ENCODE results near the gene FAM120A.
A peak's percentile ranks its signal among the peaks of the same experiment; 100 is the strongest.
"Not testable (repeated sequence)": the region's sequence is repeated elsewhere in the genome, so short reads cannot be mapped to it uniquely, and the experiment has no call there.

FAM120A gene

GRCh38 chr9:93512170-93512812 is 60.8 kb downstream of the FAM120A start:
- DNase-seq = not testable (repeated sequence)

- no peak for DNase-seq
Measured at GRCh38 chr9:93513606-93514005, 62.1 kb downstream of the FAM120A start.

GRCh38 chr9:93517331-93517730 is 65.8 kb downstream of the FAM120A start:
- no peak for DNase-seq

DNA sequence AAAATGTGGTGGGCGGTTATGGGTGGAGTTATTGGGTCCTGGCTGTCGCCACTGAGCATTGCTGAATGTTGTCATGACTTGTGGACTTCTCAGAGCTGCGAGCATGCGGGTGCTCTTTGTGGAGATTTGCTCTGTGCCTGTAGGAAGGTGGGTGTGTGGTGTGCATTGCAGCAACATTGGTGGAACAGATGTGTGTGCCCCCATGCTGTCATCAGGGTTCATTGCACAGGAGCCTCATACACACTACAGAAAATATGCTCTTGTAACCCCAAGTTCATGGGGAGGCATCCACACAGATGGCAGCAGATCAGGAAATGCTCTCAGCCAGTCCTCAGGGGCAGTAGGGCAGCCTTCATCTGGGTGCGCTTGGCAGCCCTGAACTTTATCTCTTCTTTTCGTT is 69.0 kb downstream of the FAM120A start:
- DNase-seq = peak in 1 of 2 donors; percentile 12

DNA sequence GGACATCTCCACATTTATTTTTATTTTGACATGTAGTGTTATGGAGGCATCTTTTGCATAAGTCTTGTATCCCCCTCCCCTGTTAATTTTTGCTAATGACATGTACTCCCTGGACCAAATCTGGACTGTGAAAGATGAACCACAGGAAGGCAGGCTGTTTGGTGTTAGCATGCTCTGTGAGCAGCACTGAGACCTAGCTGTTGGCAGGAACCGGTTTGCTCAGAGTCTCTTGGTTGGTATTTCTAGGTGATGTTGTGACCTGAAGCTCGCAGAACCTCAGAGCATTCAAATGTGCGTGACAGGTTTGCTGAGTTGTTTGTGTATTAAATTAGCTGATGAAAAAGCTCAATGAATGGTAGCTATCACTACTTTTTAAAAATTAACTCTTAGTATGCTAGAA is 71.3 kb downstream of the FAM120A start:
- DNase-seq = no peak

GRCh38 chr9:93523518-93524144 is 72.1 kb downstream of the FAM120A start:
- no peak for DNase-seq

- DNase-seq = no peak
Measured at GRCh38 chr9:93525476-93525875, 74.0 kb downstream of the FAM120A start.

- DNase-seq = no peak
Measured at GRCh38 chr9:93531374-93531773, 79.9 kb downstream of the FAM120A start.

DNA sequence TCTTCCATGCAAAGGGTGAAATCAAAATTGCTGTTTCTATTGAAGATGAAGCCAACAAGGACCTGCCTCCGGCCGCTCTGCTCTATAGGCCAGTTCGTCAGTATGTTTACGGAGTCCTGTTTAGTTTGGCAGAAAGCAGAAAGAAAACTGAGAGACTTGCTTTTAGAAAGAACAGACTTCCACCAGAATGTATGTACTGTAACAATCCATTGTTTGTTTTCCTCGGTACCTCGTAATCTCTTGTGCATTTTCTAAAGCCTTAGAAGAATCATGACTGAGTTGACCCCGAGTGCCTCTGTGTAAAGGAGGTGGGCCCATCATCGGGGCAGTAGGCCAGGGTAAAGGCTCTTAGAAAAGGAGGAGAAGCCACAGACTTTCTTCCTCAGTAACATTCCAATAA is 80.7 kb downstream of the FAM120A start:
- no peak for DNase-seq

DNA sequence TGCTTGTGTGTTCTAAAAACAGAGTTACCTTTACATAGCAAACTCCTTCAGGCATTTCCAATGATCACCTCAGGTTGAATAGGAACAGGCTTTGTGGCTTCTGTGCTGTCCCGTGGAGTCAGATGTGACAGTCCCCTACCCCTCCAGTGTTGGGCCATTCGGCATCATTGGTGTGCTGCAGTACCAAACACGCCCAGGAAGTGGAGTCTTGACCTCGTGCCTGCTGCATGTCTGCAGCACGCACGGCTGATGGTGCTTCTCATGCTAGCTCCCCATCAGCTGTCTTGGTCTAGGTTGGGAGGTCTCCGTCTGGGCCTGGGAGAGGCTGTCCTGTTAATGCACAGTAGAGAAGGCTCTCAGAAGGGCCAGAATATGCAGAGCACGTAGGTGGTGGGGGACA is 82.4 kb downstream of the FAM120A start:
- DNase-seq = no peak

GRCh38 chr9:93536167-93536566 is 84.7 kb downstream of the FAM120A start:
- DNase-seq = no peak

- DNase-seq = no peak
Measured at GRCh38 chr9:93536874-93537273, 85.4 kb downstream of the FAM120A start.

DNA sequence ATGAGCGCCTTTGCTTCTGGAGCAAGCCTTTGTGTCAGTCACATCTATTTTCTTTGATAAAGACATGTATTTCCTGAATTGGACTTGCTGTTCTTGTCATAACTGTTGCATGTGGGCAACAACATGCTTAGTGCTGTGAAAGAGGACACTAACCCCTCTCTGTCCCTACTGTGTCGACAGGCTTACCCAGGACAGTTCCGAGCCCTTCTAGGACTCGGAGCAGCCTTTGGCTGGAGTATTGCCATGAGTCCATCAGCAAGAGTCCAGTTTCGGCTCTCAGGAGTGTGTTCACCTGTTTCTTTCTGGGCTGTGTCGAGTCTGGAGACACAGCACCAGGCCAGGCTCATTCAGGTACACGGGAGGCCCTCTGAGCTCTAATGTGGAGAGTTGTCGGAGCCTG is 88.8 kb downstream of the FAM120A start:
- DNase-seq = no peak

GRCh38 chr9:93541005-93541404 is 89.5 kb downstream of the FAM120A start:
- no peak for DNase-seq

GRCh38 chr9:93541581-93542349 is 90.3 kb downstream of the FAM120A start:
- DNase-seq = no peak

DNA sequence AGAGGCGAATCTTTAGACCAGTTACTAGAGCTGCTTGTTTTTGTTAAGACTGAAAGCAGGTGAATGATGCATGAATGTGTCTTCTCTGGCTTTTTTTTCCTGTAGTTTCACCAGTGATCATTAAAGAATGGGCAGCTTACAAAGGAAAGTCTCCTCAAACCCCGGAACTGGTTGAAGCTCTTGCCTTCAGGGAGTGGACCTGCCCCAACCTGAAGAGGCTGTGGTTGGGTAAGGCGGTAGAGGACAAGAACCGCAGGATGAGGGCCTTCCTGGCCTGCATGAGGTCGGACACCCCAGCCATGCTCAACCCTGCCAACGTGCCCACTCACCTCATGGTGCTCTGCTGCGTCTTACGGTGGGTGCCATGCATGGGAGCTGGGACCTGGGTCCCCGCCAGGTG is 91.6 kb downstream of the FAM120A start:
- DNase-seq = no peak

- no peak for DNase-seq
Measured at GRCh38 chr9:93546356-93546755, 94.9 kb downstream of the FAM120A start.

- no peak for DNase-seq
Measured at GRCh38 chr9:93549611-93550010, 98.1 kb downstream of the FAM120A start.

DNA sequence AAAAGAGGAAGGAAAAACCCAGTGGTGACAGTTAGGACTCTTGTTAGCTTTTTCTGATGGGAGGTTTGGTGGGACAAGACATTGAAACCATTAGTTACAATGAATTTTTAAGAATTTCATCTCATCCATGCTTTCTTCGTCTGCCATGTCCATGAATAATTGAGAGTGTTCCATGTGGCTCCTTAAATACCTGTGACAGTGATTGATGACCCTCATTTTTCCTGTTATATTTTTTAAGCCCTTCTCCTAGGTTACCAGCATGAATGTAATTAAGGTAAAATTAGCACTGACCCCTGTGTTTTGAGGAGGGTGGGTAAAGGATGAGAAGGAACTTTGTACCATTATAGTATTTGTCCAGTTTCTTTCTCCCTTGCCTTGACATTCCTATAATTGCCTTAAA is 101.4 kb downstream of the FAM120A start:
- DNase-seq = no peak

- no peak for DNase-seq
Measured at GRCh38 chr9:93555370-93555769, 103.9 kb downstream of the FAM120A start.

- DNase-seq = no peak
Measured at GRCh38 chr9:93557366-93558137, 106.1 kb downstream of the FAM120A start.

- no peak for DNase-seq
Measured at GRCh38 chr9:93558503-93558902, 107.0 kb downstream of the FAM120A start.

GRCh38 chr9:93560991-93561390 is 109.5 kb downstream of the FAM120A start:
- DNase-seq = no peak
